ENCODE results near the gene KRT81. TPM values are rescaled to one million over a fixed set of nuclear protein-coding genes. Genes with fewer than 3 reads are reported as not detected.

Gene KRT81
- total and polyA plus RNA-seq, 2 of the 4 experiments (the other 2 are of a cell fraction) = under 0.01 to 0.05 TPM

DNA sequence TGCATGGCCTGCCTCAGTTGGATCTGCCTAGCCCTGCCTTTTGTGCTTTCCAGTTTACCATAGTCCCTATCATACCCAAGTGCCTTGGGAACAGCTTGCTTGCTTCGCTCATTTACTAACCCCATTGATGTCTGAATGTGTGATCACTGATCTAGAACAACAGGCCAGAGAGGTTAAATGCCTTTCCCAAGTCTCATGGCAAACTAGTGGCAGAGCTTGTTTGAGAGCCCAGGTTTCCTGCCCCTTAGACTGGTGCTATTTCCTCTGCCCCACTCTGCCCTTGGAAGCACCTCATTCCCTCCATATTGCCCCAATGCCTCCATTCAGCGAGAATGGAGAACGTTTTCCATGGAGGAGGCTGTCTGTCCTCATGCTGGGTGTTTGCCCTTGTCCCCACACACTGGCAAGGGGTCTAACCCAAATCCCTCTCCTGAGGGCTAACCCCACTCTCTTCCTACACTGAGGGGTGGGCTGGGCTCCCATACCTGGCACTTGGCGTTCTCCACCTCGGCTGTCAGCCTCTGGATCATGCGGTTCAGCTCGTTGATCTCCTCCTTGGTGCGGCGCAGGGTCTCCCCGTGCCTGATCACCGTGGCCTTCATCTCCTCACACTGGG, 38.5 kb downstream of the KRT81 start:
- Histone ChIP-seq H3K27me3 (ENCODE audit: control insufficient read depth, insufficient read depth, low read length) (peaks cover 24% of the 10 kb centered on the region), H3K79me1 (ENCODE audit: low read depth in 1 of 2, low read length in 2 of 2) (no peaks in the 10 kb centered on the region), H3K9ac (ENCODE audit: low read depth, low read length) (no peak overlapping the region), H4K8ac (ENCODE audit: low read depth in 2 of 2, low read length in 2 of 2) (no peak overlapping the region), H2BK15ac (ENCODE audit: low read depth, low read length) (no peak overlapping the region; the same call in 2 of the 3 replicates), H2AFZ (replicated peaks; ENCODE audit: low read length, poor library complexity) (no peak overlapping the region), H2AK5ac (ENCODE audit: low read depth, low read length) (no peak overlapping the region; the same call in 1 of the 2 replicates), H3K18ac (ENCODE audit: low read depth, low read length) (no peak overlapping the region), H2BK120ac (ENCODE audit: low read depth, low read length) (no peak overlapping the region), H3K56ac (ENCODE audit: extremely low read depth, insufficient read depth, low read length) (no peak overlapping the region), H3K4ac (ENCODE audit: low read depth, low read length) (no peak overlapping the region), H4K91ac (ENCODE audit: insufficient read depth, low read depth, low read length) (no peak overlapping the region), H2BK20ac (ENCODE audit: low read depth, low read length) (no peak overlapping the region), H4K20me1 (ENCODE audit: insufficient read depth, low read length) (no peaks in the 10 kb centered on the region), H3K27ac (ENCODE audit: insufficient read depth, low read length) (no peak overlapping the region), H3K36me3 (ENCODE audit: control insufficient read depth, insufficient read depth, low read length) (no peaks in the 10 kb centered on the region), H4K5ac (ENCODE audit: low read depth, low read length) (no peak overlapping the region), H2AK9ac (replicated peaks; ENCODE audit: low read depth, low read length, poor library complexity) (no peak overlapping the region), H3K14ac (replicated peaks; ENCODE audit: low read depth, low read length) (no peak overlapping the region), H3K9me1 (ENCODE audit: insufficient read depth, low read length) (0 out of 2 replicates have a peak, but pooled peaks cover 2% of the 10 kb centered on the region), H3K4me2 (ENCODE audit: low read depth, low read length) (no peak overlapping the region), H3K9me3 (ENCODE audit: control insufficient read depth, insufficient read depth, low read length) (no peaks in the 10 kb centered on the region), H3K23ac (ENCODE audit: low read depth, low read length) (no peak overlapping the region), H3K4me3 (ENCODE audit: insufficient read depth, low read depth, low read length) (no peak overlapping the region), H2BK5ac (ENCODE audit: low read depth, low read length, poor library complexity, severe bottlenecking) (no peak overlapping the region), H3K4me1 (ENCODE audit: control insufficient read depth, insufficient read depth, low read length) (peaks cover 6% of the 10 kb centered on the region; the same call in 1 of the 2 replicates)
- BruUV-seq (replicated peaks) = no TSS peak
- ATAC-seq (ENCODE audit: low read depth) (no peak), DNase-seq (no peak)
- WGBS, 2 experiments (ENCODE audit: extremely low coverage in 2 of 2, insufficient read length in 1 of 2) = no CpG with 5 or more reads among the region's 11 CpGs
- CTCF ChIA-PET = interaction anchor here (1.5 kb wide), 1 partner anchor 28 kb away, joined by 3 read pairs; no protein-coding TSS in a partner anchor
- intact Hi-C loops (cut with micrococcal nuclease) (no loop called here), in situ Hi-C loops (cut with MboI; ENCODE audit: low sequenced_read_pairs) (no loop called here), dilution Hi-C loops (cut with HindIII; ENCODE audit: low sequenced_read_pairs, unreplicated experiment) (no loop called here)
- POLR2A ChIA-PET (ENCODE audit: unreplicated experiment) = no interaction called here
- TF ChIP-seq RFX5 (IDR thresholded peaks at IDR 0.05; ENCODE audit: low read depth, low read length) = no peak
- TF ChIP-seq, protein P1, sequence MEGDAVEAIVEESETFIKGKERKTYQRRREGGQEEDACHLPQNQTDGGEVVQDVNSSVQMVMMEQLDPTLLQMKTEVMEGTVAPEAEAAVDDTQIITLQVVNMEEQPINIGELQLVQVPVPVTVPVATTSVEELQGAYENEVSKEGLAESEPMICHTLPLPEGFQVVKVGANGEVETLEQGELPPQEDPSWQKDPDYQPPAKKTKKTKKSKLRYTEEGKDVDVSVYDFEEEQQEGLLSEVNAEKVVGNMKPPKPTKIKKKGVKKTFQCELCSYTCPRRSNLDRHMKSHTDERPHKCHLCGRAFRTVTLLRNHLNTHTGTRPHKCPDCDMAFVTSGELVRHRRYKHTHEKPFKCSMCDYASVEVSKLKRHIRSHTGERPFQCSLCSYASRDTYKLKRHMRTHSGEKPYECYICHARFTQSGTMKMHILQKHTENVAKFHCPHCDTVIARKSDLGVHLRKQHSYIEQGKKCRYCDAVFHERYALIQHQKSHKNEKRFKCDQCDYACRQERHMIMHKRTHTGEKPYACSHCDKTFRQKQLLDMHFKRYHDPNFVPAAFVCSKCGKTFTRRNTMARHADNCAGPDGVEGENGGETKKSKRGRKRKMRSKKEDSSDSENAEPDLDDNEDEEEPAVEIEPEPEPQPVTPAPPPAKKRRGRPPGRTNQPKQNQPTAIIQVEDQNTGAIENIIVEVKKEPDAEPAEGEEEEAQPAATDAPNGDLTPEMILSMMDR (conservative IDR thresholded peaks at IDR 0.05; ENCODE audit: low read depth, low read length) = no peak
- no peak for TF ChIP-seq RAD21 (IDR thresholded peaks at IDR 0.05; ENCODE audit: low read length)
- no peak for TF ChIP-seq MAZ (IDR thresholded peaks at IDR 0.05; ENCODE audit: borderline replicate concordance, low read depth, low read length)
- TF ChIP-seq, protein P2, sequence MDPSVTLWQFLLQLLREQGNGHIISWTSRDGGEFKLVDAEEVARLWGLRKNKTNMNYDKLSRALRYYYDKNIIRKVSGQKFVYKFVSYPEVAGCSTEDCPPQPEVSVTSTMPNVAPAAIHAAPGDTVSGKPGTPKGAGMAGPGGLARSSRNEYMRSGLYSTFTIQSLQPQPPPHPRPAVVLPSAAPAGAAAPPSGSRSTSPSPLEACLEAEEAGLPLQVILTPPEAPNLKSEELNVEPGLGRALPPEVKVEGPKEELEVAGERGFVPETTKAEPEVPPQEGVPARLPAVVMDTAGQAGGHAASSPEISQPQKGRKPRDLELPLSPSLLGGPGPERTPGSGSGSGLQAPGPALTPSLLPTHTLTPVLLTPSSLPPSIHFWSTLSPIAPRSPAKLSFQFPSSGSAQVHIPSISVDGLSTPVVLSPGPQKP (IDR thresholded peaks at IDR 0.05; ENCODE audit: borderline replicate concordance, low read depth, low read length) = no peak
- TF ChIP-seq RCOR1 (IDR thresholded peaks at IDR 0.05; ENCODE audit: insufficient replicate concordance, low read length) = no peak
- no peak for TF ChIP-seq MAFK (IDR thresholded peaks at IDR 0.05; ENCODE audit: low read depth, low read length)
- TF ChIP-seq BHLHE40 (IDR thresholded peaks at IDR 0.05; ENCODE audit: low read depth, low read length) = no peak
- TF ChIP-seq, protein P3, sequence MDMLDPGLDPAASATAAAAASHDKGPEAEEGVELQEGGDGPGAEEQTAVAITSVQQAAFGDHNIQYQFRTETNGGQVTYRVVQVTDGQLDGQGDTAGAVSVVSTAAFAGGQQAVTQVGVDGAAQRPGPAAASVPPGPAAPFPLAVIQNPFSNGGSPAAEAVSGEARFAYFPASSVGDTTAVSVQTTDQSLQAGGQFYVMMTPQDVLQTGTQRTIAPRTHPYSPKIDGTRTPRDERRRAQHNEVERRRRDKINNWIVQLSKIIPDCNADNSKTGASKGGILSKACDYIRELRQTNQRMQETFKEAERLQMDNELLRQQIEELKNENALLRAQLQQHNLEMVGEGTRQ (IDR thresholded peaks at IDR 0.05; ENCODE audit: low read depth, low read length) = no peak
- no peak for TF ChIP-seq CEBPB (IDR thresholded peaks at IDR 0.05; ENCODE audit: low read depth, low read length)
- TF ChIP-seq POLR2A (IDR thresholded peaks at IDR 0.05; ENCODE audit: low read depth, low read length) = no peak
- no peak for TF ChIP-seq FOS (IDR thresholded peaks at IDR 0.05; ENCODE audit: low read depth, low read length)
- no peak for TF ChIP-seq CHD1 (IDR thresholded peaks at IDR 0.05; ENCODE audit: low read depth, low read length)
- TF ChIP-seq NFE2L2 (IDR thresholded peaks at IDR 0.05; ENCODE audit: low read depth, low read length) = no peak
- no peak for TF ChIP-seq SMC3 (IDR thresholded peaks at IDR 0.05; ENCODE audit: low read depth, low read length)
- TF ChIP-seq MXI1 (IDR thresholded peaks at IDR 0.05; ENCODE audit: borderline replicate concordance, low read depth, low read length) = no peak

All from IMR-90 (cell line).